Activated CD4-positive, alpha-beta T cell treated with anti-CD3 and anti-CD28 coated beads, Interleukin-2, amount 10 ng/mL, durations not matched to agents 7 days and 5 days (primary cell): ENCODE results near the gene VPS50. TPM values are rescaled to one million over a fixed set of nuclear protein-coding genes. Genes with fewer than 3 reads are reported as not detected.
"Not testable (repeated sequence)": the region's sequence is repeated elsewhere in the genome, so short reads cannot be mapped to it uniquely, and the experiment has no call there.

Experiments used
- CTCF ChIA-PET: fragments of 350-600 bp; sonication (Branson Sonifier 250); formaldehyde crosslinking; loops from one replicate; lab custom pipeline; 2021; ENCODE audit warnings: antibody characterized with exemption; lab: Charles Lee
- POLR2A ChIA-PET: fragments of 350-600 bp; sonication (Branson Sonifier 250); formaldehyde crosslinking; loops from one replicate; lab custom pipeline; 2021; ENCODE audit warnings: antibody characterized with exemption; lab: Charles Lee
- DNase-seq: peaks from one replicate; pipeline ENCODE4 v3.0.0-alpha.2; 2020
- H3K27ac Mint-ChIP-seq: one replicate; pipeline ENCODE4 v1.8.0; 2021; ENCODE audit warnings: mild to moderate bottlenecking, moderate library complexity, mixed read lengths
- H3K27me3 Mint-ChIP-seq: one replicate; pipeline ENCODE4 v1.8.0; 2021; ENCODE audit warnings: mixed read lengths
- H3K36me3 Mint-ChIP-seq: one replicate; pipeline ENCODE4 v1.8.0; 2021; ENCODE audit warnings: low read depth, mixed read lengths
- H3K4me1 Mint-ChIP-seq: one replicate; pipeline ENCODE4 v1.8.0; 2021; ENCODE audit warnings: mixed read lengths
- H3K4me3 Mint-ChIP-seq: one replicate; pipeline ENCODE4 v1.8.0; 2021; ENCODE audit warnings: mild to moderate bottlenecking, moderate library complexity, mixed read lengths
- H3K9me3 Mint-ChIP-seq: one replicate; pipeline ENCODE4 v1.8.0; 2021; ENCODE audit warnings: mixed read lengths
- total RNA-seq, 2 experiments: library from RNA; stranded (reverse); gene quantifications; one replicate each; pipeline ENCODE4 v1.2.3, GENCODE V29; 2021

Gene VPS50
- total RNA-seq, 2 experiments from 2014 or later = 23.5 to 26.0 TPM

GRCh38 chr7:93359520-93360198, 127.5 kb downstream of the VPS50 start:
- DNase-seq = no peak
- ChIA-PET CTCF (no interaction called here), POLR2A (no interaction called here)
- no peaks in the 10 kb centered on the region for H3K9me3 Mint-ChIP-seq
- no peaks in the 10 kb centered on the region for H3K27me3 Mint-ChIP-seq
- H3K36me3 Mint-ChIP-seq = peaks cover 11% of the 10 kb centered on the region
- no peaks in the 10 kb centered on the region for H3K4me1 Mint-ChIP-seq
- no peak overlapping the region for H3K27ac Mint-ChIP-seq
- no peak overlapping the region for H3K4me3 Mint-ChIP-seq

- peaks cover 11% of the 10 kb centered on the region for H3K36me3 Mint-ChIP-seq
- H3K27ac Mint-ChIP-seq = no peak overlapping the region
- no peaks in the 10 kb centered on the region for H3K27me3 Mint-ChIP-seq
- no peak for DNase-seq
- POLR2A ChIA-PET = no interaction called here
- no peaks in the 10 kb centered on the region for H3K9me3 Mint-ChIP-seq
- H3K4me1 Mint-ChIP-seq = no peaks in the 10 kb centered on the region
- CTCF ChIA-PET = no interaction called here
- no peak overlapping the region for H3K4me3 Mint-ChIP-seq
Measured at GRCh38 chr7:93361853-93362252, 129.7 kb downstream of the VPS50 start.

GRCh38 chr7:93364806-93365205, 132.6 kb downstream of the VPS50 start:
- H3K27ac Mint-ChIP-seq = no peak overlapping the region
- H3K36me3 Mint-ChIP-seq = peaks cover 2% of the 10 kb centered on the region
- POLR2A ChIA-PET = no interaction called here
- CTCF ChIA-PET = interaction anchor here (0.6 kb wide), 1 partner anchor 269 kb away, joined by 3 read pairs; no protein-coding TSS in a partner anchor
- no peak for DNase-seq
- no peak overlapping the region for H3K4me3 Mint-ChIP-seq
- H3K9me3 Mint-ChIP-seq = peaks cover 2% of the 10 kb centered on the region
- H3K27me3 Mint-ChIP-seq = peaks cover 2% of the 10 kb centered on the region
- no peaks in the 10 kb centered on the region for H3K4me1 Mint-ChIP-seq

- CTCF ChIA-PET = no interaction called here
Measured at GRCh38 chr7:93365341-93365740, 133.2 kb downstream of the VPS50 start.

GRCh38 chr7:93366816-93367215, 134.7 kb downstream of the VPS50 start:
- CTCF ChIA-PET = no interaction called here
- H3K36me3 Mint-ChIP-seq = no peaks in the 10 kb centered on the region

More at GRCh38 chr7:93365341-93365740, 133.2 kb downstream of the VPS50 start:
- POLR2A ChIA-PET = no interaction called here
- Mint-ChIP-seq H3K4me1 (no peaks in the 10 kb centered on the region), H3K36me3 (no peaks in the 10 kb centered on the region), H3K27ac (no peak overlapping the region), H3K9me3 (peaks cover 2% of the 10 kb centered on the region), H3K27me3 (peaks cover 2% of the 10 kb centered on the region), H3K4me3 (no peak overlapping the region)
- no peak for DNase-seq

GRCh38 chr7:93367254-93367653, 135.1 kb downstream of the VPS50 start:
- Mint-ChIP-seq H3K27ac (no peak overlapping the region), H3K9me3 (peaks cover 2% of the 10 kb centered on the region), H3K4me1 (no peaks in the 10 kb centered on the region), H3K4me3 (no peak overlapping the region), H3K27me3 (peaks cover 4% of the 10 kb centered on the region), H3K36me3 (no peaks in the 10 kb centered on the region)
- ChIA-PET CTCF (no interaction called here), POLR2A (no interaction called here)
- DNase-seq = no peak

More at GRCh38 chr7:93366816-93367215, 134.7 kb downstream of the VPS50 start:
- H3K27me3 Mint-ChIP-seq = peaks cover 2% of the 10 kb centered on the region
- DNase-seq = no peak
- POLR2A ChIA-PET = no interaction called here
- H3K4me1 Mint-ChIP-seq = no peaks in the 10 kb centered on the region
- H3K4me3 Mint-ChIP-seq = no peak overlapping the region
- H3K27ac Mint-ChIP-seq = no peak overlapping the region
- H3K9me3 Mint-ChIP-seq = peaks cover 2% of the 10 kb centered on the region

- H3K27ac Mint-ChIP-seq, POLR2A ChIA-PET, H3K36me3 Mint-ChIP-seq, CTCF ChIA-PET, H3K4me1 Mint-ChIP-seq, H3K9me3 Mint-ChIP-seq, DNase-seq, H3K4me3 Mint-ChIP-seq: not testable (repeated sequence)
- peaks cover 18% of the 10 kb centered on the region for H3K27me3 Mint-ChIP-seq
Measured at GRCh38 chr7:93370937-93371336, 138.8 kb downstream of the VPS50 start.

- DNase-seq = no peak
- Mint-ChIP-seq H3K27ac (no peak overlapping the region), H3K4me3 (no peak overlapping the region), H3K4me1 (no peaks in the 10 kb centered on the region), H3K27me3 (peaks cover 24% of the 10 kb centered on the region), H3K9me3 (peaks cover 2% of the 10 kb centered on the region), H3K36me3 (no peaks in the 10 kb centered on the region)
- ChIA-PET POLR2A (no interaction called here), CTCF (no interaction called here)
Measured at GRCh38 chr7:93373537-93373936, 141.4 kb downstream of the VPS50 start.

GRCh38 chr7:93374345-93374940, 142.3 kb downstream of the VPS50 start:
- Mint-ChIP-seq H3K36me3 (no peaks in the 10 kb centered on the region), H3K27me3 (peaks cover 24% of the 10 kb centered on the region), H3K4me3 (no peak overlapping the region), H3K27ac (no peak overlapping the region), H3K4me1 (no peaks in the 10 kb centered on the region), H3K9me3 (no peaks in the 10 kb centered on the region)
- ChIA-PET CTCF (no interaction called here), POLR2A (interaction anchor here (0.6 kb wide), 1 partner anchor 69 kb away, joined by 3 read pairs; no protein-coding TSS in a partner anchor)
- DNase-seq = no peak

GRCh38 chr7:93375603-93376002, 143.4 kb downstream of the VPS50 start:
- POLR2A ChIA-PET = interaction anchor here (0.7 kb wide), 1 partner anchor 240 kb away, joined by 3 read pairs; no protein-coding TSS in a partner anchor
- peaks cover 26% of the 10 kb centered on the region for H3K27me3 Mint-ChIP-seq
- no peaks in the 10 kb centered on the region for H3K36me3 Mint-ChIP-seq
- no peak overlapping the region for H3K27ac Mint-ChIP-seq
- no peaks in the 10 kb centered on the region for H3K4me1 Mint-ChIP-seq
- DNase-seq = no peak
- H3K4me3 Mint-ChIP-seq = no peak overlapping the region
- CTCF ChIA-PET = no interaction called here
- H3K9me3 Mint-ChIP-seq = no peaks in the 10 kb centered on the region

- Mint-ChIP-seq H3K27me3 (peaks cover 19% of the 10 kb centered on the region), H3K9me3 (no peaks in the 10 kb centered on the region), H3K27ac (no peak overlapping the region), H3K36me3 (no peaks in the 10 kb centered on the region), H3K4me3 (no peak overlapping the region), H3K4me1 (no peaks in the 10 kb centered on the region)
- POLR2A ChIA-PET = no interaction called here
- DNase-seq = no peak
- CTCF ChIA-PET = no interaction called here
Measured at GRCh38 chr7:93378131-93378760, 146.1 kb downstream of the VPS50 start.

GRCh38 chr7:93382362-93382761, 150.2 kb downstream of the VPS50 start:
- no peak overlapping the region for H3K4me3 Mint-ChIP-seq
- ChIA-PET CTCF (no interaction called here), POLR2A (no interaction called here)
- DNase-seq = no peak
- no peaks in the 10 kb centered on the region for H3K4me1 Mint-ChIP-seq
- H3K27ac Mint-ChIP-seq = no peak overlapping the region
- no peaks in the 10 kb centered on the region for H3K36me3 Mint-ChIP-seq
- H3K27me3 Mint-ChIP-seq = peaks cover 15% of the 10 kb centered on the region
- no peaks in the 10 kb centered on the region for H3K9me3 Mint-ChIP-seq

- Mint-ChIP-seq H3K36me3 (no peaks in the 10 kb centered on the region), H3K4me1 (no peaks in the 10 kb centered on the region), H3K27me3 (peaks cover 12% of the 10 kb centered on the region), H3K9me3 (no peaks in the 10 kb centered on the region), H3K4me3 (no peak overlapping the region), H3K27ac (no peak overlapping the region)
- POLR2A ChIA-PET = no interaction called here
- no peak for DNase-seq
- CTCF ChIA-PET = no interaction called here
Measured at GRCh38 chr7:93390660-93391059, 158.5 kb downstream of the VPS50 start.
